Astrocyte (in vitro differentiated cells and primary cell): ENCODE data around the gene ZNF212. TPM values are rescaled to one million over a fixed set of nuclear protein-coding genes. Genes with fewer than 3 reads are reported as not detected.

Source experiments
- DNase-seq: peaks from one replicate; pipeline ENCODE4 v3.0.0-alpha.2; 2010; ENCODE audit warnings: low read depth
- FAIRE-seq: peaks from 2 replicates; lab custom pipeline; 2011; peaks lifted over from hg19 to GRCh38; lab: Jason Lieb, UNC
- H2AFZ ChIP-seq: 2 replicates; pipeline ENCODE4 v1.6.0; 2012; ENCODE audit warnings: low read depth, low read length, inconsistent platforms
- H3K27ac ChIP-seq: 2 replicates; pipeline ENCODE4 v1.5.1; 2011; ENCODE audit warnings: low read depth, low read length, inconsistent platforms
- H3K27me3 ChIP-seq: 2 replicates; pipeline ENCODE4 v1.6.0; 2011; ENCODE audit warnings: low read length, inconsistent platforms; ENCODE audit not compliant: insufficient read depth
- H3K36me3 ChIP-seq: 2 replicates; pipeline ENCODE4 v1.5.1; 2011; ENCODE audit warnings: low read length, inconsistent platforms; ENCODE audit not compliant: insufficient read depth
- H3K4me1 ChIP-seq: 2 replicates; pipeline ENCODE4 v1.5.1; 2011; ENCODE audit warnings: low read length, inconsistent platforms; ENCODE audit not compliant: insufficient read depth
- H3K4me2 ChIP-seq: 2 replicates; pipeline ENCODE4 v1.6.0; 2012; ENCODE audit warnings: low read length, inconsistent platforms
- H3K4me3 ChIP-seq: 2 replicates; pipeline ENCODE4 v1.5.1; 2011; ENCODE audit warnings: low read depth, mild to moderate bottlenecking, low read length, inconsistent platforms; ENCODE audit not compliant: insufficient read depth
- H3K79me2 ChIP-seq: 2 replicates; pipeline ENCODE4 v1.6.0; 2012; ENCODE audit warnings: mild to moderate bottlenecking, low read length, inconsistent platforms; ENCODE audit not compliant: insufficient read depth
- H3K9ac ChIP-seq: 2 replicates; pipeline ENCODE4 v1.6.0; 2012; ENCODE audit warnings: mild to moderate bottlenecking, low read length, inconsistent platforms
- H3K9me3 ChIP-seq: 2 replicates; pipeline ENCODE4 v1.5.1; 2012; ENCODE audit warnings: low read depth, mild to moderate bottlenecking, low read length, inconsistent platforms; ENCODE audit not compliant: insufficient read depth
- H4K20me1 ChIP-seq: 2 replicates; pipeline ENCODE4 v1.6.0; 2012; ENCODE audit warnings: low read length, inconsistent platforms; ENCODE audit not compliant: insufficient read depth
- H3K27ac Mint-ChIP-seq: one replicate; pipeline ENCODE4 v1.8.0; 2021; ENCODE audit warnings: mild to moderate bottlenecking, mixed read lengths; ENCODE audit not compliant: unreplicated experiment
- H3K27me3 Mint-ChIP-seq: one replicate; pipeline ENCODE4 v1.8.0; 2021; ENCODE audit warnings: low read depth, mixed read lengths; ENCODE audit not compliant: unreplicated experiment
- H3K36me3 Mint-ChIP-seq: one replicate; pipeline ENCODE4 v1.8.0; 2021; ENCODE audit warnings: low read depth, mixed read lengths; ENCODE audit not compliant: unreplicated experiment
- H3K4me1 Mint-ChIP-seq: one replicate; pipeline ENCODE4 v1.8.0; 2021; ENCODE audit warnings: low read depth, mixed read lengths; ENCODE audit not compliant: unreplicated experiment
- H3K4me3 Mint-ChIP-seq: one replicate; pipeline ENCODE4 v1.8.0; 2021; ENCODE audit warnings: mild to moderate bottlenecking, moderate library complexity, mixed read lengths; ENCODE audit not compliant: unreplicated experiment
- H3K9me3 Mint-ChIP-seq: one replicate; pipeline ENCODE4 v1.8.0; 2021; ENCODE audit warnings: mild to moderate bottlenecking, mixed read lengths; ENCODE audit not compliant: unreplicated experiment
- EZH2 ChIP-seq: IDR thresholded peaks from 2 replicates; pipeline ENCODE4 v1.6.1; 2012; ENCODE audit warnings: mild to moderate bottlenecking, low read length, inconsistent platforms; ENCODE audit not compliant: insufficient read depth
- total RNA-seq: library from RNA; stranded (reverse); gene quantifications from 2 replicates; pipeline ENCODE4 v1.2.1, GENCODE V29; 2021
- TF ChIP-seq, protein P1 (sequence below): IDR thresholded peaks from 2 replicates; pipeline ENCODE4 v1.5.1; 2011; ENCODE audit warnings: low read depth, mild to moderate bottlenecking, inconsistent platforms, low read length, moderate library complexity; ENCODE audit not compliant: insufficient read depth

Gene ZNF212
- total RNA-seq, 1 donor from 2014 or later: 8.2 TPM

DNA sequence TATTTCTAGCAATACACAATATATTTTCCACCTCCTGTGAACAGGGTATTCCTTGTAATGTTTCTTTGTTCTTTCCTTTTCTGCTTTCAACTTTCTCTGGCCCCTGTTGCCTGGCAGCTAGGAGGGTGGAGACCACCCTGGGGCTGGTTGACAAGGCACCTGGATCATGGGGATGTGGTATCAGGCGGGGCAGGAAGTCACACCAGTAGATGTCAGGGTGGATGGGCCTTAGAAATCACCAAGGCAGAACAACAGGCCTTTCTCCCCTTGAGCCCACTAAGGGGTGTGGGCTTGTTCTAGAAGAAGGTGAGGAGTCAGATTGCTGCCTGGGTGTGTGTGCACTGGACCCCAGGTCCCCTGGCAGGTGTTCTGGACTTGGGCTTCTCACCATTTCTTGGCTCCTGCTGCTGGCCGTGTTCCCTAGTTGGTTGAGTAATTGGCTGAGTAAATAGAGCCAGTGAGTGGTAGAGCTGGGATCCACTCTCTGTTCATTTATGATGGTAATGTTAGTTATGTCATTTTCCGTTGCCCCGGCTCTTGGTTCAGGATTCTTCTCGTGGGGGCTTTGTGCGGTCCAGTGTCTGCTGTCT, 47.5 kb downstream of the ZNF212 start:
- TF ChIP-seq, protein P1, sequence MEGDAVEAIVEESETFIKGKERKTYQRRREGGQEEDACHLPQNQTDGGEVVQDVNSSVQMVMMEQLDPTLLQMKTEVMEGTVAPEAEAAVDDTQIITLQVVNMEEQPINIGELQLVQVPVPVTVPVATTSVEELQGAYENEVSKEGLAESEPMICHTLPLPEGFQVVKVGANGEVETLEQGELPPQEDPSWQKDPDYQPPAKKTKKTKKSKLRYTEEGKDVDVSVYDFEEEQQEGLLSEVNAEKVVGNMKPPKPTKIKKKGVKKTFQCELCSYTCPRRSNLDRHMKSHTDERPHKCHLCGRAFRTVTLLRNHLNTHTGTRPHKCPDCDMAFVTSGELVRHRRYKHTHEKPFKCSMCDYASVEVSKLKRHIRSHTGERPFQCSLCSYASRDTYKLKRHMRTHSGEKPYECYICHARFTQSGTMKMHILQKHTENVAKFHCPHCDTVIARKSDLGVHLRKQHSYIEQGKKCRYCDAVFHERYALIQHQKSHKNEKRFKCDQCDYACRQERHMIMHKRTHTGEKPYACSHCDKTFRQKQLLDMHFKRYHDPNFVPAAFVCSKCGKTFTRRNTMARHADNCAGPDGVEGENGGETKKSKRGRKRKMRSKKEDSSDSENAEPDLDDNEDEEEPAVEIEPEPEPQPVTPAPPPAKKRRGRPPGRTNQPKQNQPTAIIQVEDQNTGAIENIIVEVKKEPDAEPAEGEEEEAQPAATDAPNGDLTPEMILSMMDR: no peak
- no peak for TF ChIP-seq EZH2
- no peaks in the 10 kb centered on the region for H3K27me3 ChIP-seq
- no peak overlapping the region for H3K4me2 ChIP-seq
- H3K27ac ChIP-seq: no peak overlapping the region
- Mint-ChIP-seq H3K4me1 (no peaks in the 10 kb centered on the region), H3K4me3 (no peak overlapping the region), H3K36me3 (peaks cover 19% of the 10 kb centered on the region), H3K9me3 (no peaks in the 10 kb centered on the region), H3K27me3 (peaks cover 2% of the 10 kb centered on the region), H3K27ac (no peak overlapping the region)
- peaks cover 10% of the 10 kb centered on the region for H3K4me1 ChIP-seq
- no peak overlapping the region for H3K9ac ChIP-seq
- peaks cover 13% of the 10 kb centered on the region for H4K20me1 ChIP-seq
- FAIRE-seq: no peak
- no peak overlapping the region for H3K4me3 ChIP-seq
- DNase-seq: no peak
- peaks cover 2% of the 10 kb centered on the region for H3K36me3 ChIP-seq
- H3K79me2 ChIP-seq: no peaks in the 10 kb centered on the region
- H3K9me3 ChIP-seq: no peaks in the 10 kb centered on the region
- H2AFZ ChIP-seq: no peak overlapping the region

DNA sequence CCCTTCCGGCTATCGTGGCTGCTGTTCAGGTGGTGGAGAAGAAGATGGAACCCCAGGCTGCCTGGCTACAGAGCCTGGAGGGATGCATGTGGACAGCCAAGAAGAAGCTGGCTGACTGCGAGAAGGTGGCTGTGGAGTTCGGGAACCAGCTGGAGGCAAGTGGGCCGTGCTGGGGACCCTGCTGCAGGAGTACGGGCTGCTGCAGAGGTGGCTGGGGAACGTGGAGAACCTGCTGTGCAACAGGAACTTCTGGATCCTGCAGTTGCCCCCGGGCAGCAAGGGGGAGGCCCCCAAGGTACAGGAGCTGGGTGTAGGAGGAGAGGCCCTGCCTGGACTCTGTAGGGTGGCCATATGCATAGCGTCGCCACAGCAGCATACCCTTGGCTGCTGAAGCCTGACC, 48.2 kb downstream of the ZNF212 start:
- DNase-seq: no peak
- Mint-ChIP-seq H3K36me3 (peaks cover 20% of the 10 kb centered on the region), H3K27me3 (peaks cover 2% of the 10 kb centered on the region), H3K4me1 (no peaks in the 10 kb centered on the region), H3K4me3 (no peak overlapping the region), H3K27ac (no peak overlapping the region), H3K9me3 (no peaks in the 10 kb centered on the region)
- Histone ChIP-seq H2AFZ (no peak overlapping the region), H3K27me3 (no peaks in the 10 kb centered on the region), H3K9ac (no peak overlapping the region), H3K4me2 (no peak overlapping the region), H3K79me2 (no peaks in the 10 kb centered on the region), H3K9me3 (no peaks in the 10 kb centered on the region), H3K4me3 (no peak overlapping the region), H4K20me1 (peaks cover 13% of the 10 kb centered on the region), H3K27ac (no peak overlapping the region), H3K36me3 (no peaks in the 10 kb centered on the region), H3K4me1 (peaks cover 10% of the 10 kb centered on the region)
- FAIRE-seq: no peak
- no peak for TF ChIP-seq EZH2
- TF ChIP-seq, protein P1: no peak

DNA sequence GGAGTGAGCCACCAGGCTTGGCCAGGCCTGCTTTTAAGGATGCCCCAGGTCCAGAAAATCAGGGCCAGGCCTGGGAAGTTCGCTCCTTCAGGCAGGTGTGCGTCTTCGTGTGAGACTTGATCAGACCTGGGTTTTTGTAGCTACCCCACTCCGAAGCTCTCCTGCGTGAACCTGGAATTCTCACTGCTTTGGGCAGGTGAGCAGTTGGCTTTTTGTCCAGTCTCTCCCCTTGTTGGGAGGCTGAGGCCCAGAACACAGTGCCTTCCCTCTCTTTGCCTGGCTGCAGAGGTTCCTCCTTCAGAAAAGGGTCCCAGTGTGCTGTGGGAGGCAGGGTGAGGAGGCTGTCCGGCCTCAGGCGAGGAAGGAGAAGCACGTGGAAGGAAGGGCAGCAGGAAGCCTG, 49.8 kb downstream of the ZNF212 start:
- Mint-ChIP-seq H3K4me1 (no peaks in the 10 kb centered on the region), H3K36me3 (peaks cover 26% of the 10 kb centered on the region), H3K27ac (no peak overlapping the region), H3K27me3 (peaks cover 2% of the 10 kb centered on the region), H3K4me3 (no peak overlapping the region), H3K9me3 (no peaks in the 10 kb centered on the region)
- peaks cover 10% of the 10 kb centered on the region for H3K4me1 ChIP-seq
- no peak overlapping the region for H3K27ac ChIP-seq
- H3K9me3 ChIP-seq: no peaks in the 10 kb centered on the region
- no peaks in the 10 kb centered on the region for H3K27me3 ChIP-seq
- H3K36me3 ChIP-seq: no peaks in the 10 kb centered on the region
- no peak for DNase-seq
- H3K9ac ChIP-seq: no peak overlapping the region
- H4K20me1 ChIP-seq: peaks cover 4% of the 10 kb centered on the region
- no peak overlapping the region for H3K4me3 ChIP-seq
- H2AFZ ChIP-seq: no peak overlapping the region
- no peak overlapping the region for H3K4me2 ChIP-seq
- TF ChIP-seq, protein P1: no peak
- TF ChIP-seq EZH2: no peak
- no peaks in the 10 kb centered on the region for H3K79me2 ChIP-seq
- no peak for FAIRE-seq
